HepG2 (cell line): ENCODE measurements around the gene FAM219B. TPM values are rescaled to one million over a fixed set of nuclear protein-coding genes. Genes with fewer than 3 reads are reported as not detected.

Experiments
- ARNT ChIP-seq: fragments of 450-650 bp; IDR thresholded peaks from 2 replicates; pipeline ENCODE4 v1.6.1; 2017
- CENPX ChIP-seq: sonication (generic); formaldehyde crosslinking; IDR thresholded peaks from 2 replicates; pipeline ENCODE4 v1.9.0; 2021; ENCODE audit warnings: mild to moderate bottlenecking, missing genetic modification reagents, moderate library complexity
- FOXA1 ChIP-seq, 2 experiments: fragments of 450-650 bp in 1 of 2; sonication (generic) in 1 of 2; formaldehyde crosslinking in 1 of 2; IDR thresholded peaks; 2 replicates each; pipeline versions ENCODE4 v1.4.0 to v1.6.1; 2016 to 2020; ENCODE audit warnings: missing genetic modification reagents in 1 of 2
- HMGA1 ChIP-seq: sonication (generic); formaldehyde crosslinking; conservative IDR thresholded peaks from 2 replicates; pipeline ENCODE4 v1.4.0; 2020; ENCODE audit warnings: missing genetic modification reagents
- HNRNPH1 ChIP-seq: fragments of 200-400 bp; formaldehyde crosslinking; optimal IDR thresholded peaks from 2 replicates; pipeline ENCODE3; 2017; ENCODE audit warnings: mild to moderate bottlenecking, low read depth, low read length
- JARID2 ChIP-seq: sonication (generic); formaldehyde crosslinking; IDR thresholded peaks from 2 replicates; pipeline ENCODE4 v1.8.1; 2023; ENCODE audit warnings: missing genetic modification reagents, inconsistent platforms; ENCODE audit not compliant: insufficient replicate concordance
- KDM5A ChIP-seq: fragments of 200-600 bp; sonication (generic); IDR thresholded peaks from 2 replicates; pipeline ENCODE4 v1.7.0; 2018; ENCODE audit warnings: antibody characterized with exemption, mild to moderate bottlenecking, low read length, borderline replicate concordance
- NR2C2 ChIP-seq: sonication (generic); formaldehyde crosslinking; IDR thresholded peaks from 2 replicates; pipeline ENCODE4 v1.4.0; 2020; ENCODE audit warnings: missing genetic modification reagents, mild to moderate bottlenecking, moderate library complexity, borderline replicate concordance
- PHF20 ChIP-seq: sonication (generic); formaldehyde crosslinking; IDR thresholded peaks from 2 replicates; pipeline ENCODE4 v1.5.0; 2020; ENCODE audit warnings: mild to moderate bottlenecking, missing genetic modification reagents
- SAP130 ChIP-seq: IDR thresholded peaks from 2 replicates; pipeline ENCODE4 v1.6.1; 2016; ENCODE audit warnings: low read depth
- SKI ChIP-seq: fragments of 450-650 bp; IDR thresholded peaks from one replicate; pipeline ENCODE4 v1.6.1; 2018; ENCODE audit warnings: mild to moderate bottlenecking; ENCODE audit not compliant: partially characterized antibody
- TGIF2 ChIP-seq: IDR thresholded peaks from 2 replicates; pipeline ENCODE4 v1.6.1; 2016; ENCODE audit warnings: control low read depth, missing compliant biosample characterization
- ZBTB20 ChIP-seq: sonication (generic); formaldehyde crosslinking; IDR thresholded peaks from 2 replicates; pipeline ENCODE4 v1.8.1; 2023; ENCODE audit warnings: missing genetic modification reagents, low read depth, mild to moderate bottlenecking, borderline replicate concordance
- ZMYM4 ChIP-seq: sonication (generic); formaldehyde crosslinking; IDR thresholded peaks from 2 replicates; pipeline ENCODE4 v1.8.1; 2023; ENCODE audit warnings: mild to moderate bottlenecking, missing genetic modification reagents
- ZNF260 ChIP-seq: sonication (generic); formaldehyde crosslinking; IDR thresholded peaks from 2 replicates; pipeline ENCODE4 v1.4.0; 2020; ENCODE audit warnings: missing genetic modification reagents, low read depth, mild to moderate bottlenecking, borderline replicate concordance
- ZNF274 ChIP-seq: sonication (generic); formaldehyde crosslinking; IDR thresholded peaks from 2 replicates; pipeline ENCODE4 v1.5.1; 2020; ENCODE audit warnings: mild to moderate bottlenecking, missing genetic modification reagents
- ZNF562 ChIP-seq: sonication (generic); formaldehyde crosslinking; IDR thresholded peaks from 2 replicates; pipeline ENCODE4 v1.8.0; 2022; ENCODE audit warnings: missing genetic modification reagents, borderline replicate concordance
- polyA plus RNA-seq, 8 experiments: library from polyadenylated mRNA; depleted of rRNA in 3 of 8; stranded (reverse) in 7 of 8; unstranded in 1 of 8; fragments of >200 nt; fragmentation: Illumina TruSeq in 4 of 8; extraction: Trizol in 4 of 8; gene quantifications; 2 replicates each; pipeline versions ENCODE4 v1.2.1 to v1.2.3, GENCODE V29; 2011 to 2016; ENCODE audit warnings: low read depth in 4 of 8, missing spikeins in 1 of 8, mixed read lengths in 1 of 8; ENCODE audit not compliant: insufficient read depth in 1 of 8
- total RNA-seq, 5 experiments: library from RNA; depleted of rRNA; stranded (reverse); fragments of >200 nt; fragmentation: Illumina TruSeq; extraction: Trizol; gene quantifications; 2 replicates each; pipeline ENCODE4 v1.2.3, GENCODE V29; 2016; ENCODE audit warnings: low read depth in 1 of 5
- TF ChIP-seq, protein P1 (sequence below): sonication (generic); formaldehyde crosslinking; IDR thresholded peaks from 2 replicates; pipeline ENCODE4; 2020; ENCODE audit warnings: missing genetic modification reagents, mild to moderate bottlenecking, borderline replicate concordance
- TF ChIP-seq, protein P2 (sequence below): IDR thresholded peaks from 2 replicates; pipeline ENCODE4 v1.6.1; 2016; ENCODE audit warnings: missing genetic modification reagents, missing compliant biosample characterization
- TF ChIP-seq, protein P3 (sequence below): sonication (generic); formaldehyde crosslinking; IDR thresholded peaks from 2 replicates; pipeline ENCODE4 v1.4.0; 2020; ENCODE audit warnings: mild to moderate bottlenecking, missing genetic modification reagents
- TF ChIP-seq, protein P4 (sequence below): sonication (generic); formaldehyde crosslinking; IDR thresholded peaks from 2 replicates; pipeline ENCODE4 v1.4.0; 2020; ENCODE audit warnings: missing genetic modification reagents, borderline replicate concordance

Gene FAM219B
- total and polyA plus RNA-seq, 2 of the 13 experiments (the other 11 are each of a cell fraction or from before 2014, with no cell fraction given): 36.6 to 50.2 TPM

DNA sequence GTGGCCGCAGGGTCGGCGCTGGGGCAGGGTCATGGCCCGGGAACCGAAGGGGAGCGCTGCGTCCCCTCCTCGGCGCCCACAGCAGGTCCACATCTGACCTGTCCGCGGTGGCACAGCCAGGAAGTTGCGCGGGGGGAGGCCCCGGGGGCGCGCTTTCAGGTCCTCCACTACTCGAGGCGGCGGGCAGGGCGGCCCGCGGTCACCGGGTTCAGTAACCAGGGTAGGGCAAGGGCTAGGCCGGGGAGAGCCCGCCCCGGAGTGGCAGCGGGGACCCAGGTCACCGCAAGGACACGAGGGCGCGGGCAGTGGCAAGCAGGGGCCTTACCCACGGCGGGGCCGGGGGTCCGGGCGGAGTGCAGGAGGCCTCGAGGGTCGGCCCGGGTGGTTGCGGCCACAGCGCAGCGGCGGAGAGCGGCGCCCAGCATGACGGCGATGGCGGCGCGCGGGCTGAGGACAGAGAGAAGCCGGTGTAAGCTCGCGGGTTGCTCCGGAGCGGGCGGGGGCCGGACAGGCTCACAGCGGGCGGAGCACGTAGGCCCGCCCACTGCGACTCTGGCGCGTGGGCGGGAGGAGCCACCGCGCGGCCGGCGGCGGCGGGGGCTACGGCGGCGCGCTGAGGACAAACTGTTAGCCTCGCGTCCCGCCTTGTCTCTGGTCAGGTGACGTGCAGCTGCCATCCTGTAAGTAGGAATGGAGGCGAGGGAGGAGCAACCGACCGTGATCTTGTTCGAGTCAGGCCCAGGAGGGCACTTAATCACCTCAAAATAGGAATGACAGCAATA, 31.1 kb upstream of the FAM219B start, which contains the start of gene COX5A (continued):
- TF ChIP-seq, protein P1, sequence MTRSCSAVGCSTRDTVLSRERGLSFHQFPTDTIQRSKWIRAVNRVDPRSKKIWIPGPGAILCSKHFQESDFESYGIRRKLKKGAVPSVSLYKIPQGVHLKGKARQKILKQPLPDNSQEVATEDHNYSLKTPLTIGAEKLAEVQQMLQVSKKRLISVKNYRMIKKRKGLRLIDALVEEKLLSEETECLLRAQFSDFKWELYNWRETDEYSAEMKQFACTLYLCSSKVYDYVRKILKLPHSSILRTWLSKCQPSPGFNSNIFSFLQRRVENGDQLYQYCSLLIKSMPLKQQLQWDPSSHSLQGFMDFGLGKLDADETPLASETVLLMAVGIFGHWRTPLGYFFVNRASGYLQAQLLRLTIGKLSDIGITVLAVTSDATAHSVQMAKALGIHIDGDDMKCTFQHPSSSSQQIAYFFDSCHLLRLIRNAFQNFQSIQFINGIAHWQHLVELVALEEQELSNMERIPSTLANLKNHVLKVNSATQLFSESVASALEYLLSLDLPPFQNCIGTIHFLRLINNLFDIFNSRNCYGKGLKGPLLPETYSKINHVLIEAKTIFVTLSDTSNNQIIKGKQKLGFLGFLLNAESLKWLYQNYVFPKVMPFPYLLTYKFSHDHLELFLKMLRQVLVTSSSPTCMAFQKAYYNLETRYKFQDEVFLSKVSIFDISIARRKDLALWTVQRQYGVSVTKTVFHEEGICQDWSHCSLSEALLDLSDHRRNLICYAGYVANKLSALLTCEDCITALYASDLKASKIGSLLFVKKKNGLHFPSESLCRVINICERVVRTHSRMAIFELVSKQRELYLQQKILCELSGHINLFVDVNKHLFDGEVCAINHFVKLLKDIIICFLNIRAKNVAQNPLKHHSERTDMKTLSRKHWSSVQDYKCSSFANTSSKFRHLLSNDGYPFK (CRISPR knock-in tag): no peak
- TF ChIP-seq, protein P2, sequence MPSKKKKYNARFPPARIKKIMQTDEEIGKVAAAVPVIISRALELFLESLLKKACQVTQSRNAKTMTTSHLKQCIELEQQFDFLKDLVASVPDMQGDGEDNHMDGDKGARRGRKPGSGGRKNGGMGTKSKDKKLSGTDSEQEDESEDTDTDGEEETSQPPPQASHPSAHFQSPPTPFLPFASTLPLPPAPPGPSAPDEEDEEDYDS (CRISPR knock-in tag): no peak; the same call in 1 of the 2 replicates
- TF ChIP-seq ZNF562 (CRISPR knock-in tag): no peak
- TF ChIP-seq PHF20 (CRISPR knock-in tag): peak; percentile 83
- no peak; the same call in none of the 2 replicates for TF ChIP-seq KDM5A
- no peak for TF ChIP-seq ARNT
- no peak for TF ChIP-seq FOXA1 (IDR thresholded peaks at IDR 0.05)
- TF ChIP-seq FOXA1 (CRISPR knock-in tag; IDR thresholded peaks at IDR 0.05): no peak
- TF ChIP-seq, protein P3, sequence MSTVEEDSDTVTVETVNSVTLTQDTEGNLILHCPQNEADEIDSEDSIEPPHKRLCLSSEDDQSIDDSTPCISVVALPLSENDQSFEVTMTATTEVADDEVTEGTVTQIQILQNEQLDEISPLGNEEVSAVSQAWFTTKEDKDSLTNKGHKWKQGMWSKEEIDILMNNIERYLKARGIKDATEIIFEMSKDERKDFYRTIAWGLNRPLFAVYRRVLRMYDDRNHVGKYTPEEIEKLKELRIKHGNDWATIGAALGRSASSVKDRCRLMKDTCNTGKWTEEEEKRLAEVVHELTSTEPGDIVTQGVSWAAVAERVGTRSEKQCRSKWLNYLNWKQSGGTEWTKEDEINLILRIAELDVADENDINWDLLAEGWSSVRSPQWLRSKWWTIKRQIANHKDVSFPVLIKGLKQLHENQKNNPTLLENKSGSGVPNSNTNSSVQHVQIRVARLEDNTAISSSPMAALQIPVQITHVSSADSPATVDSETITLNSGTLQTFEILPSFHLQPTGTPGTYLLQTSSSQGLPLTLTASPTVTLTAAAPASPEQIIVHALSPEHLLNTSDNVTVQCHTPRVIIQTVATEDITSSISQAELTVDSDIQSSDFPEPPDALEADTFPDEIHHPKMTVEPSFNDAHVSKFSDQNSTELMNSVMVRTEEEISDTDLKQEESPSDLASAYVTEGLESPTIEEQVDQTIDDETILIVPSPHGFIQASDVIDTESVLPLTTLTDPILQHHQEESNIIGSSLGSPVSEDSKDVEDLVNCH (CRISPR knock-in tag): no peak
- TF ChIP-seq, protein P4, sequence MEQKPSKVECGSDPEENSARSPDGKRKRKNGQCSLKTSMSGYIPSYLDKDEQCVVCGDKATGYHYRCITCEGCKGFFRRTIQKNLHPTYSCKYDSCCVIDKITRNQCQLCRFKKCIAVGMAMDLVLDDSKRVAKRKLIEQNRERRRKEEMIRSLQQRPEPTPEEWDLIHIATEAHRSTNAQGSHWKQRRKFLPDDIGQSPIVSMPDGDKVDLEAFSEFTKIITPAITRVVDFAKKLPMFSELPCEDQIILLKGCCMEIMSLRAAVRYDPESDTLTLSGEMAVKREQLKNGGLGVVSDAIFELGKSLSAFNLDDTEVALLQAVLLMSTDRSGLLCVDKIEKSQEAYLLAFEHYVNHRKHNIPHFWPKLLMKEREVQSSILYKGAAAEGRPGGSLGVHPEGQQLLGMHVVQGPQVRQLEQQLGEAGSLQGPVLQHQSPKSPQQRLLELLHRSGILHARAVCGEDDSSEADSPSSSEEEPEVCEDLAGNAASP: no peak
- TF ChIP-seq SKI: peak; percentile 60
- no peak for TF ChIP-seq HNRNPH1
- no peak for TF ChIP-seq HMGA1 (CRISPR knock-in tag)
- peak; percentile 87; the same call in 1 of the 2 replicates for TF ChIP-seq ZNF274 (CRISPR knock-in tag)
- TF ChIP-seq ZNF260 (CRISPR knock-in tag): no peak
- peak; percentile 8; the same call in 1 of the 2 replicates for TF ChIP-seq TGIF2 (CRISPR knock-in tag)
- peak; percentile 82; the same call in 1 of the 2 replicates for TF ChIP-seq ZMYM4
- no peak for TF ChIP-seq ZBTB20 (CRISPR knock-in tag)
- TF ChIP-seq NR2C2 (CRISPR knock-in tag): peak; percentile 88
- TF ChIP-seq CENPX (CRISPR knock-in tag): no peak
- no peak for TF ChIP-seq JARID2 (CRISPR knock-in tag)
- peak; percentile 94 for TF ChIP-seq SAP130 (CRISPR knock-in tag)
